NCI-H2196 (cell line): ENCODE results near the gene NOL9.
"Not testable (repeated sequence)": the region's sequence is repeated elsewhere in the genome, so short reads cannot be mapped to it uniquely, and the experiment has no call there.

ENCODE experiments used
- DNase-seq: peaks from one replicate; lab custom pipeline; 2025; ENCODE audit not compliant: unreplicated experiment; lab: John Stamatoyannopoulos, UW

Gene NOL9

GRCh38 chr1:6554031-6554906, at the start of gene NOL9:
Gene NOL9 (minus strand): TSS chr1:6554513. CDS start chr1:6554502, 11 bp downstream.
- DNase-seq, result peak; percentile 94

GRCh38 chr1:6603238-6603914, 49.1 kb upstream of the NOL9 start:
- no peak for DNase-seq

- peak; percentile 77 for DNase-seq
Measured at GRCh38 chr1:6602669-6603237, 48.4 kb upstream of the NOL9 start, which contains the start of gene KLHL21. Gene KLHL21 (minus strand): TSS chr1:6602869. CDS start chr1:6602817, 52 bp downstream.

- DNase-seq, result peak; percentile 20
Measured at GRCh38 chr1:6601923-6602668, 47.8 kb upstream of the NOL9 start.

- DNase-seq, result peak; percentile 60
Measured at GRCh38 chr1:6601049-6601922, 47.0 kb upstream of the NOL9 start.

GRCh38 chr1:6600410-6601048, 46.2 kb upstream of the NOL9 start:
- DNase-seq, result no peak

GRCh38 chr1:6599991-6600390, 45.7 kb upstream of the NOL9 start:
- not testable (repeated sequence) for DNase-seq

- DNase-seq, result no peak
Measured at GRCh38 chr1:6599141-6599975, 45.0 kb upstream of the NOL9 start.

GRCh38 chr1:6597777-6598131, 43.4 kb upstream of the NOL9 start:
- no peak for DNase-seq

- no peak for DNase-seq
Measured at GRCh38 chr1:6596886-6597776, 42.8 kb upstream of the NOL9 start.

GRCh38 chr1:6596351-6596750, 42.0 kb upstream of the NOL9 start:
- no peak for DNase-seq

GRCh38 chr1:6594977-6595740, 40.8 kb upstream of the NOL9 start:
- no peak for DNase-seq

GRCh38 chr1:6593810-6594209, 39.5 kb upstream of the NOL9 start:
- no peak for DNase-seq

- no peak for DNase-seq
Measured at GRCh38 chr1:6592865-6593593, 38.7 kb upstream of the NOL9 start.

GRCh38 chr1:6592441-6592840, 38.1 kb upstream of the NOL9 start:
- DNase-seq, result no peak

GRCh38 chr1:6591644-6592043, 37.3 kb upstream of the NOL9 start:
- DNase-seq, result no peak
